Neural cell (in vitro differentiated cells): ENCODE data around the gene TIGD3.

Experiments
- EP300 ChIP-seq: fragments of 450-650 bp; conservative IDR thresholded peaks from 2 replicates; pipeline ENCODE4 v1.6.1; 2014; ENCODE audit warnings: antibody characterized with exemption, mild to moderate bottlenecking, moderate library complexity; ENCODE audit not compliant: poor library complexity, severe bottlenecking
- EZH2 ChIP-seq: fragments of 200-600, 300-800 bp; shearing (Covaris generic), sonication (generic); IDR thresholded peaks from 2 replicates; pipeline ENCODE4 v1.6.1; 2014; ENCODE audit warnings: antibody characterized with exemption, low read length, borderline replicate concordance, mild to moderate bottlenecking; ENCODE audit not compliant: insufficient read depth, poor library complexity, severe bottlenecking
- POLR2AphosphoS5 ChIP-seq: IDR thresholded peaks from 2 replicates; pipeline ENCODE4 v1.6.1; 2012
- RAD21 ChIP-seq: fragments of 450-650 bp; conservative IDR thresholded peaks from 2 replicates; pipeline ENCODE4 v1.6.1; 2014; ENCODE audit warnings: antibody characterized with exemption, mild to moderate bottlenecking, moderate library complexity
- TAF1 ChIP-seq: IDR thresholded peaks from 2 replicates; pipeline ENCODE4 v1.6.1; 2012; ENCODE audit warnings: low read depth
- TF ChIP-seq, protein P1 (sequence below): fragments of 450-650 bp; IDR thresholded peaks from 2 replicates; pipeline ENCODE4 v1.5.1; 2014; ENCODE audit warnings: antibody characterized with exemption, mild to moderate bottlenecking, moderate library complexity; ENCODE audit not compliant: poor library complexity, severe bottlenecking
- TF ChIP-seq, protein P2 (sequence below): IDR thresholded peaks from 2 replicates; pipeline ENCODE4 v1.6.1; 2012; ENCODE audit warnings: borderline replicate concordance

- TF ChIP-seq, protein P1, sequence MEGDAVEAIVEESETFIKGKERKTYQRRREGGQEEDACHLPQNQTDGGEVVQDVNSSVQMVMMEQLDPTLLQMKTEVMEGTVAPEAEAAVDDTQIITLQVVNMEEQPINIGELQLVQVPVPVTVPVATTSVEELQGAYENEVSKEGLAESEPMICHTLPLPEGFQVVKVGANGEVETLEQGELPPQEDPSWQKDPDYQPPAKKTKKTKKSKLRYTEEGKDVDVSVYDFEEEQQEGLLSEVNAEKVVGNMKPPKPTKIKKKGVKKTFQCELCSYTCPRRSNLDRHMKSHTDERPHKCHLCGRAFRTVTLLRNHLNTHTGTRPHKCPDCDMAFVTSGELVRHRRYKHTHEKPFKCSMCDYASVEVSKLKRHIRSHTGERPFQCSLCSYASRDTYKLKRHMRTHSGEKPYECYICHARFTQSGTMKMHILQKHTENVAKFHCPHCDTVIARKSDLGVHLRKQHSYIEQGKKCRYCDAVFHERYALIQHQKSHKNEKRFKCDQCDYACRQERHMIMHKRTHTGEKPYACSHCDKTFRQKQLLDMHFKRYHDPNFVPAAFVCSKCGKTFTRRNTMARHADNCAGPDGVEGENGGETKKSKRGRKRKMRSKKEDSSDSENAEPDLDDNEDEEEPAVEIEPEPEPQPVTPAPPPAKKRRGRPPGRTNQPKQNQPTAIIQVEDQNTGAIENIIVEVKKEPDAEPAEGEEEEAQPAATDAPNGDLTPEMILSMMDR: no peak
- TF ChIP-seq EP300 (no peak), EZH2 (no peak), RAD21 (no peak), TAF1 (no peak), POLR2AphosphoS5 (no peak)
- TF ChIP-seq, protein P2, sequence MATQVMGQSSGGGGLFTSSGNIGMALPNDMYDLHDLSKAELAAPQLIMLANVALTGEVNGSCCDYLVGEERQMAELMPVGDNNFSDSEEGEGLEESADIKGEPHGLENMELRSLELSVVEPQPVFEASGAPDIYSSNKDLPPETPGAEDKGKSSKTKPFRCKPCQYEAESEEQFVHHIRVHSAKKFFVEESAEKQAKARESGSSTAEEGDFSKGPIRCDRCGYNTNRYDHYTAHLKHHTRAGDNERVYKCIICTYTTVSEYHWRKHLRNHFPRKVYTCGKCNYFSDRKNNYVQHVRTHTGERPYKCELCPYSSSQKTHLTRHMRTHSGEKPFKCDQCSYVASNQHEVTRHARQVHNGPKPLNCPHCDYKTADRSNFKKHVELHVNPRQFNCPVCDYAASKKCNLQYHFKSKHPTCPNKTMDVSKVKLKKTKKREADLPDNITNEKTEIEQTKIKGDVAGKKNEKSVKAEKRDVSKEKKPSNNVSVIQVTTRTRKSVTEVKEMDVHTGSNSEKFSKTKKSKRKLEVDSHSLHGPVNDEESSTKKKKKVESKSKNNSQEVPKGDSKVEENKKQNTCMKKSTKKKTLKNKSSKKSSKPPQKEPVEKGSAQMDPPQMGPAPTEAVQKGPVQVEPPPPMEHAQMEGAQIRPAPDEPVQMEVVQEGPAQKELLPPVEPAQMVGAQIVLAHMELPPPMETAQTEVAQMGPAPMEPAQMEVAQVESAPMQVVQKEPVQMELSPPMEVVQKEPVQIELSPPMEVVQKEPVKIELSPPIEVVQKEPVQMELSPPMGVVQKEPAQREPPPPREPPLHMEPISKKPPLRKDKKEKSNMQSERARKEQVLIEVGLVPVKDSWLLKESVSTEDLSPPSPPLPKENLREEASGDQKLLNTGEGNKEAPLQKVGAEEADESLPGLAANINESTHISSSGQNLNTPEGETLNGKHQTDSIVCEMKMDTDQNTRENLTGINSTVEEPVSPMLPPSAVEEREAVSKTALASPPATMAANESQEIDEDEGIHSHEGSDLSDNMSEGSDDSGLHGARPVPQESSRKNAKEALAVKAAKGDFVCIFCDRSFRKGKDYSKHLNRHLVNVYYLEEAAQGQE: no peak
These were observed 43.8 kb upstream of the TIGD3 start for GRCh38 chr11:65310736-65311135.
